Stimulated activated effector memory CD8-positive, alpha-beta T cell treated with anti-CD3 and anti-CD28 coated beads, Interleukin-12 subunit alpha, Interleukin-12 subunit beta, amount 100 ng/mL, for 72 hours (primary cell): ENCODE results near the gene UACA.
"Not testable (repeated sequence)": the region's sequence is repeated elsewhere in the genome, so short reads cannot be mapped to it uniquely, and the experiment has no call there.

Source experiments
- ATAC-seq: fragments of 150-1000 bp; cut with Tn5 transposase; 2 replicates; pipeline ENCODE4 v1.10.0; 2021
- DNase-seq, 2 donors: peaks; one replicate each; pipeline ENCODE4 v3.0.0; 2021 to 2022; ENCODE audit warnings: low spot score in 2 of 2
- H3K27ac Mint-ChIP-seq: one replicate; pipeline ENCODE4 v1.8.0; 2022; ENCODE audit warnings: mild to moderate bottlenecking, mixed read lengths
- H3K36me3 Mint-ChIP-seq: one replicate; pipeline ENCODE4 v1.8.0; 2022; ENCODE audit warnings: mild to moderate bottlenecking, mixed read lengths
- H3K4me1 Mint-ChIP-seq: one replicate; pipeline ENCODE4 v1.8.0; 2022; ENCODE audit warnings: mixed read lengths
- H3K4me3 Mint-ChIP-seq: one replicate; pipeline ENCODE4 v1.8.0; 2022; ENCODE audit warnings: mild to moderate bottlenecking, mixed read lengths
- H3K9me3 Mint-ChIP-seq: one replicate; pipeline ENCODE4 v1.8.0; 2022; ENCODE audit warnings: mixed read lengths

The UACA gene

GRCh38 chr15:70741677-70742293, 21.6 kb downstream of the UACA start:
- no peaks in the 10 kb centered on the region for H3K9me3 Mint-ChIP-seq
- no peaks in the 10 kb centered on the region for H3K36me3 Mint-ChIP-seq
- DNase-seq: no peak

DNA sequence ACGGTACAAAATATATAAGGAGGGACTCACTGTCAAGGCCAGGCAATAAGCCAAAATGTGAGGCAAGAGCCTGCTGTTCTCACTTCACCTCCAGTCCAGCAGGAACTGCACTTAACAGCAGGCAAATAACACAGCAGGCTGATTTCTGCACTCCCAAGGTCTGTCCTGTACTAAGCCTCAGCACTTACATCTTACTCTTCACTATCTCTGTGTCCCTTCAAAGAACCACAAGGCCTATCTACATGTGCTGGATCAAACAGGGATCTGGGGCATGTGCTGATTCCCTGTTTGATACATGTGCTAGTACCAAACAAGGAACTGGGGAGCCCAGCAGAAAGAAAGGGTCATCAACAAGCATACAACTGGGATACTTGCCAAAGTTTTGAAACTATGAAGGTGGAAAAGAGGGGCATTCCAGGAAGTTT, 22.2 kb downstream of the UACA start:
- no peak for DNase-seq
- no peaks in the 10 kb centered on the region for H3K36me3 Mint-ChIP-seq
- no peak for ATAC-seq
- H3K4me3 Mint-ChIP-seq: no peak overlapping the region
- H3K4me1 Mint-ChIP-seq: no peaks in the 10 kb centered on the region
- no peak overlapping the region for H3K27ac Mint-ChIP-seq
- H3K9me3 Mint-ChIP-seq: no peaks in the 10 kb centered on the region

More at GRCh38 chr15:70741677-70742293, 21.6 kb downstream of the UACA start:
- ATAC-seq: no peak
- Mint-ChIP-seq H3K4me3 (no peak overlapping the region), H3K4me1 (no peaks in the 10 kb centered on the region), H3K27ac (no peak overlapping the region)

DNA sequence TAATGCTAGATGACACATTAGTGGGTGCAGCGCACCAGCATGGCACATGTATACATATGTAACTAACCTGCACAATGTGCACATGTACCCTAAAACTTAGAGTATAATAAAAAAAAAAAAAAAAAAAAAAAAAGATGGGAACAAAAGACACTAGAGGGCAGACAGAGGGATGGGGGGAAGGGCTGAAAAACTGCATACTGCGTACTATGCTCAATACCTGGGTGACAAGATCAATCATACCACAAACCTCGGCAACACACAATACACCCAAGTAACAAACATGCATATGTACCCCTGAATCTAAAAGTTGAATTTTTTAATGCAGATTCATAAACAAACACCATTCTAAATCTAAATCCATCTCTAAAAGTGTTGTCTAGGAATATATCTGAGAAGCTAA, 28.3 kb downstream of the UACA start:
- H3K4me1 Mint-ChIP-seq, H3K4me3 Mint-ChIP-seq, H3K9me3 Mint-ChIP-seq, H3K36me3 Mint-ChIP-seq, H3K27ac Mint-ChIP-seq, ATAC-seq, DNase-seq: not testable (repeated sequence)

DNA sequence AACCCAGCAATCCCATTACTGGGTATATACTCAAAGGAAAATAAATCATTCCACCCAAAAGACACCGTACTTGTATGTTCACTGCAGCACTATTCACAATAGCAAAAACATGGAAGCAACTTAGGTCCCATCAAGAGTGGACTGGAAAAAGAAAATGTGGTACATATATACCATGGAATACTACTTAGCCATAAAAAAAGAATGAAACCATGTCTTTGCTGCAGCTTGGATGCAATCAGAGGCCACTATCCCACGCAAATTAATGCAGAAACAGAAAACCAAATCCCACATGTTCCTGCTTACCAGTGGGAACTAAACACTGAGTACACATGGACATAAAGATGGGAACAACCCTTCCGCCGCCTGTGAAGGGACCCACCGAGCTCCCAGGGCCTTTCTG, 34.2 kb downstream of the UACA start:
- no peak overlapping the region for H3K4me3 Mint-ChIP-seq
- no peaks in the 10 kb centered on the region for H3K4me1 Mint-ChIP-seq
- no peak overlapping the region for H3K27ac Mint-ChIP-seq
- H3K9me3 Mint-ChIP-seq: no peaks in the 10 kb centered on the region
- ATAC-seq (no peak), DNase-seq (no peak)
- H3K36me3 Mint-ChIP-seq: no peaks in the 10 kb centered on the region

- Mint-ChIP-seq H3K4me3 (no peak overlapping the region), H3K9me3 (no peaks in the 10 kb centered on the region), H3K4me1 (no peaks in the 10 kb centered on the region), H3K36me3 (no peaks in the 10 kb centered on the region), H3K27ac (no peak overlapping the region)
- DNase-seq: no peak
- ATAC-seq: no peak
Observed at GRCh38 chr15:70726753-70727152, 36.6 kb downstream of the UACA start.

- DNase-seq: no peak
- Mint-ChIP-seq H3K36me3 (no peaks in the 10 kb centered on the region), H3K4me3 (no peak overlapping the region), H3K4me1 (no peaks in the 10 kb centered on the region), H3K27ac (no peak overlapping the region), H3K9me3 (no peaks in the 10 kb centered on the region)
- ATAC-seq: no peak
Observed at GRCh38 chr15:70723927-70724326, 39.4 kb downstream of the UACA start.

GRCh38 chr15:70723122-70723422, 40.3 kb downstream of the UACA start:
- Mint-ChIP-seq H3K9me3 (no peaks in the 10 kb centered on the region), H3K27ac (no peak overlapping the region), H3K4me1 (no peaks in the 10 kb centered on the region), H3K36me3 (no peaks in the 10 kb centered on the region), H3K4me3 (no peak overlapping the region)
- ATAC-seq (no peak), DNase-seq (no peak)

DNA sequence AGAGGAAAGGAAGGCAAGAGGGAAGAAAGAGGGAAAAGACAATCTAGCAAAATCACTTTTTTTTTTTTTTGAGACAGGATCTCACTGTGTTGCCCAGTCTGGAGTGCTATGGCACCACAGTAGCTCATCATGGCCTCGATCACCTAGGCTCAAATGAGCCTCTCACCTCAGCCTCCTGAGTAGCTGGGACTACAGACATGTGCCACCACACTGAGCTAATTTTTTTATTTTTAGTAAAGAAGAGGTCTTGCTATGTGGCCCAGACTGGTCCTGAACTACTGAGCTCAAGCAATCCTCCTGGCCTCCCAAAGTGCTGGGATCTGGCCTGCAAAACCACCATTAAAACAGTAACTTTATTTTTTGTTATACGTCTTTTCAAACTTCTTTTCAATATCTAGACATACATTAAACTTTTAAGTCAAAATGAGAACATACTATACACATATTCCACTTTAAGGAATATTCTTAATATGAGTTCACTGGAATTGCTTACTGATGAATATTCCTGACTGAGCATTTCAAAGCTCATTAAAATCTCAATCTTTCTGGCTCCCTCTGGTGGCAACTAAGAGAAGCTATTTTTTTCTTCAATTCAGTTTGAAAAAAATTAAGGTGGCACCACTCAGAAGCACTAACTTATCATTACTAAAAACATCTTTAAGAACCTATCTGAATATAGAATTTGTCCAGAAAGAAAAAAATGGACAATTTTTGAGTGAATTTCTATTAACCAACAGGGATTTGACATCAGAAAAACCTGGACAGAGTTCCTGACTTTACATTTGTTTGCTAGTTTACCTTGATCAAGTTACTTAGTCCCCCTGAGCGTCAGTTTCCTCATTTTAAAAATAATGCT, 40.9 kb downstream of the UACA start:
- Mint-ChIP-seq H3K9me3 (no peaks in the 10 kb centered on the region), H3K4me3 (no peak overlapping the region), H3K36me3 (no peaks in the 10 kb centered on the region), H3K4me1 (no peaks in the 10 kb centered on the region), H3K27ac (no peak overlapping the region)
- ATAC-seq (no peak), DNase-seq (no peak)

DNA sequence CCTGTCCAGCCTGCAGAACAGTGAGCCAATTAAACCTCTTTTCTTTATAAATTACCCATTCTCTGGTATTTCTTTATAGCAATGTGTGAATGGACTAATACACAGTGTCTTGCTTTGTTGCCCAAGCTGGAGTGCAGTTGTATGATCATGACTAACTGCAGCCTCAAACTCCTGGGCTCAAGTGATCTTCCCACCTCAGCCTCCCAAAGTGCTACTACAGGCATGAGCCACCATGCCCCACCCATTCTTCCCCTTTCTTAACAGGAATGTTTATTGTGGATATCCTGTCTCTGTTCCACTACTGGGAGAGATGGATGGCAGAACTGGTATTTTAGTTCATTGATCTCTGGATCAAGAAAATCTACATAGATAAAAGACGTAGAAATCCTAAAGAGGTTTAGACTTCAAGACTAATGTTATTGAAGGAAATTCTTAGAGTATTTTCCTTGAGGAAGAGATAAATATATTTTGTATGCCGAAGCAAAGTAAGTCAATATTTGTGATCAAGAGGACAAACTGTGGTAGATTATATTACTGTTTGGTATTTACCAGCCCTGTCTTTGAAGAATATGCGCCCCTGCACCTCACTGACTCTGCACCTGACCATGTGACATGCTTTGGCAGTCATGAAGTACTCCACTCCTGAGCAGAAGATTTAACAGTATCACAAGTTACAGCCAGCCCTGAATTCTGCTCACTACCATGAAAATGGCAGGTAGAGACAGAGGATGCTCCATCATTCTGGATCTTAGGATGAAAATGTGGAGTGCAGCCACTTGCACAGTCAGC, 42.9 kb downstream of the UACA start:
- Mint-ChIP-seq H3K9me3 (no peaks in the 10 kb centered on the region), H3K4me1 (no peaks in the 10 kb centered on the region)

DNA sequence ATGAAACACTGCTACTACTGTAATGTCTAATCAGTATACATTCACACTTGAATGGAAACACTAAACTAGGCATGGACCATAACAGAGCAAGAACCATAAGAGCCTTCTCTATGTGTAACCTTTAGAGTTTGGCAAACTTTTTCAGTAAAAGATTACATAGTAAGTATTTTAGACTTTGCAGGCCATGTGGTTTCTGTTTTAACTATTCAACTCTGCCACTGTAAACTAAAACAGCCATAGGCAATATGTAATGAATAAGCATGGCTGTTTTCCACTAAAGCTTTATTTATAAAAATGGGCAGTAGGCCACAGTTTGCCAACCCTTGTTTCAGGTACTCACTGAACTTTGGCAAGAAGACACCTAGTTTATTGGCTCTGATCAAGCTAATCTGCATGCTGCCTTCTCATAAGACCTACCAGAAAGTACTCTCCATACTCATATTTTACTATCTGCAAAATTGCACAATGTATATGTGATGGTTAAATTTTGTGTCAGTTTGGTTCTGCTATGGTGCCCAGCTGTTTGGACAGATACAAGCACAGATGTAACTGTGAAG, 46.0 kb downstream of the UACA start:
- no peak overlapping the region for H3K27ac Mint-ChIP-seq
- no peaks in the 10 kb centered on the region for H3K4me1 Mint-ChIP-seq
- H3K4me3 Mint-ChIP-seq: no peak overlapping the region
- no peaks in the 10 kb centered on the region for H3K36me3 Mint-ChIP-seq
- ATAC-seq (no peak), DNase-seq (no peak)
- H3K9me3 Mint-ChIP-seq: no peaks in the 10 kb centered on the region

More for the DNA sequence above, 42.9 kb downstream of the UACA start:
- H3K27ac Mint-ChIP-seq: no peak overlapping the region
- H3K4me3 Mint-ChIP-seq: no peak overlapping the region
- no peak for ATAC-seq
- H3K36me3 Mint-ChIP-seq: no peaks in the 10 kb centered on the region
- no peak for DNase-seq

DNA sequence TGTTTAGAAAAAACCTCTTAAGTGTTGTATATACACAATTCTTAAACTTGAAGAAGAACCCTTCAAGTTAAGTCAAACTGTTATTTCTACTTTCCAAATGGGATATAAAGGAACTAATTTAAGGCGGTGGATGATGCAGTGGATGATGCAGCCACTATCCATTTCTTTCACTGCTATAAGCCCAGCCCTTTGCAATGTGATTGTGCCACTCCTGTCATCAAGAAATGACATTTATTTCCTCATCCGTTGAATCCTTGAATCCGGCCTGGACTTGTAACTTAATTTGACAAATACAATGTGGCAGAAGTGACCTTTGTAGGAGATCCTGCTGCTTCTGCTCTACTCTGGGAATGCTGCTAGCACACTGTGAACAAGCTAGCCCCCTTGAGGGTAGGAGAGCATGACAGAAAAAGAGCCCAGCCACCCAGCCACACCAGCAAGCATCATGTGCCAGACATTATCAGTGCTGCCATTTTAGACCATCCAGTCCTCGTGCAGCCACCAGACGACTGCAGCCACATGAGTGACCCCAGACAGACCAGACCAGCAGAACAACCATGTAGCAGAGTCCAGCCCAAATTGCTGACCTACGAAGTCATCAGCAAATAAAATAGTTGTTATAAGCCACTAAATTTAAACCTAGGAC, 47.4 kb downstream of the UACA start:
- H3K9me3 Mint-ChIP-seq: no peaks in the 10 kb centered on the region
- no peaks in the 10 kb centered on the region for H3K36me3 Mint-ChIP-seq
- H3K4me3 Mint-ChIP-seq: no peak overlapping the region
- H3K4me1 Mint-ChIP-seq: no peaks in the 10 kb centered on the region
- no peak for ATAC-seq
- no peak overlapping the region for H3K27ac Mint-ChIP-seq
- DNase-seq: no peak

DNA sequence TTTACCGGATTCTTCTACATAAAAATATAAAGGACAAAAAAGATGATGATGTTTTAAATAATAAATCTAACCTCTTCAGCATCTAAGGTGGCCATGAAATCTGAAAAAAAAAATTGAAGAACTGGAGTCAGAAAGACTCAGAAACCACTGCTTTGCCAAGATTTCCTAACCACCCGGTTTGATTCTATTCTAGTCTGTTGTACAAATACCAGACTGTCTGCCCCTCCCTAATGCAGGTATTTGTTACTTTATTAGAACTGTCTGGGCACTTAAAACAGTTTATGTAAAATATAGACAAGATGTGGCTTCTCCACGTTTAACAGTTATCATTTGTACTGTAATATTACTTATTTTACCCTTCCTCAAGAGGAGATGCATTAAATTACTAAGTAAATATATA, 48.8 kb downstream of the UACA start:
- no peaks in the 10 kb centered on the region for H3K4me1 Mint-ChIP-seq
- no peak overlapping the region for H3K4me3 Mint-ChIP-seq
- no peaks in the 10 kb centered on the region for H3K36me3 Mint-ChIP-seq
- no peaks in the 10 kb centered on the region for H3K9me3 Mint-ChIP-seq
- ATAC-seq (no peak), DNase-seq (no peak)
- H3K27ac Mint-ChIP-seq: no peak overlapping the region

DNA sequence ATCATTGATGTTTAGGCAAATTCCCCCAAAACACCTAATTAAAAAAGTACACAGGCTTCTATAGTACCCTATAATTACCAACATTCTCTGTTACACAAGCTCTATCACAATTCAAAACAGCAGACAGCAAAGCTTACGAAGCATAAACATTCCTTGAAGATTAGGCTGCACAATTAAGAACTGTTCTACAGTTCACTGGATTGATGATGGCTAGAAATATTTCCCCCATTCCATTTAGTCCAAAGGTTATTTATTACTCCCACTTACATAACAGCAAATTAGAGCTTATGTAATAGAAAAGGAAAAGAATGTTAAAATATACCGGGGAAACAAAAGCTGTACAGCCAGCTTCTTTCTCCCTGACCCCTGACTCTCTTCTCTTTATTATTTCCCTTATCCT, 49.3 kb downstream of the UACA start:
- Mint-ChIP-seq H3K9me3 (no peaks in the 10 kb centered on the region), H3K27ac (no peak overlapping the region), H3K36me3 (no peaks in the 10 kb centered on the region), H3K4me3 (no peak overlapping the region), H3K4me1 (no peaks in the 10 kb centered on the region)
- ATAC-seq (no peak), DNase-seq (no peak)

DNA sequence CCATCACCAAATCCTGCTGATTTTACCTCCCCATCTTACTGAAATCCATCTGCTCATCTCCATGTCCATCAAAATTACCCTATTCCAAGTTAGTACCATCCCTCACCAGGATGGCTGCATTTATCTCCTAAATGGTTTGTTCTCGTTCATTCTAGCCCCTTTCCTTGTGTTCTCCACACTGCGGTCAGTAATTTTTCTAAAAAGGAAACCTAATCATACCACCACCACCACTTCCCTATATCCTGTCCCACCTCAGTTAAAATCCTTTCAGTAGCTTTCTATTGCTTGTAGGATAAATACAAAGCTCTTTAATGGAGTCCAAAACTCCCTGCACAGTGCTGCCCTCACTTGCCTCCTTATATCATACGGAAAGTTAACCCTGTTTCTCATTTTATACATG, 51.1 kb downstream of the UACA start:
- H3K27ac Mint-ChIP-seq: no peak overlapping the region
- H3K4me3 Mint-ChIP-seq: no peak overlapping the region
- ATAC-seq (no peak), DNase-seq (no peak)
- H3K36me3 Mint-ChIP-seq: no peaks in the 10 kb centered on the region
- H3K4me1 Mint-ChIP-seq: no peaks in the 10 kb centered on the region
- no peaks in the 10 kb centered on the region for H3K9me3 Mint-ChIP-seq

DNA sequence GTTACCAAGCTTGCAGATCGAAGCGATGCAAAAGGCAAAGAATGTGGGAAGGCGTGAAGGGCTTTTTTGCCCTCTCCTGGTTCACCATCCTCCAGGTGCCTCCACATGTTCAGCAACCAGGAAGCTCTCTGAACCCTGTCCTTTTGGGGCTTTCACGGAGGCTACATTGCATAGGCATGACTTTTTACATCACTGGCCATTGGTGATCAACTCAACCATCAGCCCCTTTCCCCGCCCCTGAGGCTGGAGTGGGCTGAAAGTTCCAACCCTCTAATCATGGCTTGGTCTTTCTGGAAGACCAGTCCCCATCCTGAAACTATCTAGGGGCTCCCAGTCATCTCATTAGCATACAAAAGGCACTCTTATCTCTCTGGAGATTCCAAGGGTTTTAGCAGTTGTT, 52.6 kb downstream of the UACA start:
- Mint-ChIP-seq H3K27ac (no peak overlapping the region), H3K36me3 (no peaks in the 10 kb centered on the region), H3K4me3 (no peak overlapping the region), H3K9me3 (no peaks in the 10 kb centered on the region), H3K4me1 (no peaks in the 10 kb centered on the region)
- ATAC-seq: no peak
- DNase-seq: no peak
